Colonic mucosa (tissue), 4 donors: ENCODE data around the gene SNX11. TPM values are rescaled to one million over a fixed set of nuclear protein-coding genes. Genes with fewer than 3 reads are reported as not detected.
A peak's percentile ranks its signal among the peaks of the same experiment; 100 is the strongest.

Experiments used
- DNase-seq: peaks from one replicate; pipeline ENCODE4 v3.0.0-alpha.2; 2020
- H3K27ac ChIP-seq: fragments of 200-600 bp; one replicate; pipeline ENCODE4 v1.8.0; 2021
- H3K27me3 ChIP-seq: fragments of 200-600 bp; one replicate; pipeline ENCODE4 v1.8.0; 2021
- H3K36me3 ChIP-seq: fragments of 200-600 bp; one replicate; pipeline ENCODE4 v1.8.0; 2021
- H3K4me1 ChIP-seq: fragments of 200-600 bp; one replicate; pipeline ENCODE4 v1.8.0; 2021; ENCODE audit warnings: mild to moderate bottlenecking
- H3K4me3 ChIP-seq: fragments of 200-600 bp; one replicate; pipeline ENCODE4 v1.8.0; 2021
- H3K9ac ChIP-seq, 2 donors: one replicate each; pipeline ENCODE4 v1.7.0; 2013; ENCODE audit warnings: control low read depth in 2 of 2, low read depth in 2 of 2, low read length in 2 of 2
- H3K9me3 ChIP-seq: fragments of 200-600 bp; one replicate; pipeline ENCODE4 v1.8.0; 2021
- CTCF ChIP-seq: fragments of 200-600 bp; IDR thresholded peaks from one replicate; pipeline ENCODE4 v1.8.0; 2022; ENCODE audit warnings: antibody characterized with exemption, mild to moderate bottlenecking
- intact Hi-C: fragments of 100-400 bp; cut with DNase I; formaldehyde crosslinking; loops from one replicate; pipeline ENCODE4 v1.14.1; 2022
- total RNA-seq, 2 donors: library from RNA; stranded (reverse); fragmentation: NEBNext Ultra II Directional in 1 of 2; extraction: Animal tissue kit (Norgen Biotek cat#: 25700) in 1 of 2; gene quantifications; one replicate each; pipeline ENCODE4 v1.2.1, GENCODE V29; 2021
- donor health status: healthy.
- donor health status: DM: no; HTN: no; CAD: no.
- donor health status: DM: no; HTN: no; CAD: no.

Gene SNX11
- total RNA-seq, 2 donors from 2014 or later: 18.7 to 24.4 TPM

- peaks cover under 1% of the 10 kb centered on the region for H3K36me3 ChIP-seq
- DNase-seq: no peak
- no peak overlapping the region for H3K4me3 ChIP-seq
- H3K9ac ChIP-seq: no peak overlapping the region
- H3K9me3 ChIP-seq: no peaks in the 10 kb centered on the region
- H3K4me1 ChIP-seq: no peaks in the 10 kb centered on the region
- TF ChIP-seq CTCF: no peak
- intact Hi-C loops: no loop called here
- no peaks in the 10 kb centered on the region for H3K27me3 ChIP-seq
- H3K27ac ChIP-seq: no peak overlapping the region
These were observed 20.8 kb downstream of the SNX11 start for GRCh38 chr17:48128400-48128799.

- DNase-seq: no peak
- H3K27ac ChIP-seq: no peak overlapping the region
These were observed 22.4 kb downstream of the SNX11 start for GRCh38 chr17:48129981-48130380.

GRCh38 chr17:48131216-48131824 lies 23.8 kb downstream of the SNX11 start:
- Histone ChIP-seq H3K4me3 (no peak overlapping the region), H3K27ac (no peak overlapping the region), H3K4me1 (no peaks in the 10 kb centered on the region), H3K9me3 (no peaks in the 10 kb centered on the region), H3K27me3 (no peaks in the 10 kb centered on the region), H3K36me3 (no peaks in the 10 kb centered on the region), H3K9ac (no peak overlapping the region)
- DNase-seq: peak; percentile 77
- peak; percentile 87 for TF ChIP-seq CTCF
- intact Hi-C loops: loop anchor here (2.0 to 5.0 kb wide), 2 partner anchors 51 to 104 kb away; no protein-coding TSS in a partner anchor

More at GRCh38 chr17:48129981-48130380, 22.4 kb downstream of the SNX11 start:
- no peak for TF ChIP-seq CTCF
- Histone ChIP-seq H3K9ac (no peak overlapping the region), H3K9me3 (no peaks in the 10 kb centered on the region), H3K27me3 (no peaks in the 10 kb centered on the region), H3K4me1 (no peaks in the 10 kb centered on the region), H3K4me3 (no peak overlapping the region), H3K36me3 (no peaks in the 10 kb centered on the region)
- intact Hi-C loops: loop anchor here (2.0 to 5.0 kb wide), 2 partner anchors 49 to 103 kb away; no protein-coding TSS in a partner anchor

GRCh38 chr17:48132385-48132784 lies 24.8 kb downstream of the SNX11 start:
- no peak for DNase-seq
- no peaks in the 10 kb centered on the region for H3K27me3 ChIP-seq
- H3K36me3 ChIP-seq: no peaks in the 10 kb centered on the region
- no peak overlapping the region for H3K9ac ChIP-seq
- no peaks in the 10 kb centered on the region for H3K4me1 ChIP-seq
- no peaks in the 10 kb centered on the region for H3K9me3 ChIP-seq
- H3K27ac ChIP-seq: no peak overlapping the region
- TF ChIP-seq CTCF: no peak
- no peak overlapping the region for H3K4me3 ChIP-seq
- intact Hi-C loops: loop anchor here (5.0 kb wide), 1 partner anchor 105 kb away; no protein-coding TSS in a partner anchor

GRCh38 chr17:48134912-48135480 lies 27.4 kb downstream of the SNX11 start:
- Histone ChIP-seq H3K27me3 (no peaks in the 10 kb centered on the region), H3K9ac (no peak overlapping the region), H3K4me3 (no peak overlapping the region), H3K36me3 (no peaks in the 10 kb centered on the region), H3K9me3 (no peaks in the 10 kb centered on the region), H3K4me1 (no peaks in the 10 kb centered on the region), H3K27ac (no peak overlapping the region)
- DNase-seq: no peak
- intact Hi-C loops: loop anchor here (5.0 kb wide), 1 partner anchor 108 kb away; no protein-coding TSS in a partner anchor
- TF ChIP-seq CTCF: no peak
